Fibroblast of skin of abdomen (primary cell): ENCODE measurements around the gene CNTFR.

Experiments
- DNase-seq: peaks from one replicate; pipeline ENCODE4 v3.0.0-alpha.2; 2013

The CNTFR gene

GRCh38 chr9:34588671-34589635, 571 bp downstream of the CNTFR start:
- no peak for DNase-seq

GRCh38 chr9:34587271-34587670, 2.3 kb downstream of the CNTFR start:
- no peak for DNase-seq

- DNase-seq: no peak
Measured at GRCh38 chr9:34585946-34586669, 3.4 kb downstream of the CNTFR start.

- no peak for DNase-seq
Measured at GRCh38 chr9:34584970-34585369, 4.6 kb downstream of the CNTFR start.

GRCh38 chr9:34582787-34583186, 6.7 kb downstream of the CNTFR start:
- DNase-seq: no peak

- DNase-seq: no peak
Measured at GRCh38 chr9:34581318-34581717, 8.2 kb downstream of the CNTFR start.

GRCh38 chr9:34580358-34580757, 9.2 kb downstream of the CNTFR start:
- no peak for DNase-seq

GRCh38 chr9:34579808-34580163, 9.7 kb downstream of the CNTFR start:
- no peak for DNase-seq

GRCh38 chr9:34579104-34579807, 10.3 kb downstream of the CNTFR start:
- no peak for DNase-seq

- peak; percentile 70 for DNase-seq
Measured at GRCh38 chr9:34578241-34579103, 11.1 kb downstream of the CNTFR start.

- DNase-seq: no peak
Measured at GRCh38 chr9:34577400-34578240, 11.9 kb downstream of the CNTFR start.

GRCh38 chr9:34576597-34577399, 12.7 kb downstream of the CNTFR start:
- no peak for DNase-seq

GRCh38 chr9:34575862-34576596, 13.5 kb downstream of the CNTFR start:
- DNase-seq: no peak

- DNase-seq: no peak
Measured at GRCh38 chr9:34575241-34575640, 14.3 kb downstream of the CNTFR start.

GRCh38 chr9:34574571-34574970, 15.0 kb downstream of the CNTFR start:
- no peak for DNase-seq

GRCh38 chr9:34573599-34574325, 15.8 kb downstream of the CNTFR start:
- DNase-seq: no peak

GRCh38 chr9:34572628-34573027, 16.9 kb downstream of the CNTFR start:
- no peak for DNase-seq

GRCh38 chr9:34572092-34572491, 17.4 kb downstream of the CNTFR start:
- DNase-seq: no peak

GRCh38 chr9:34571481-34571810, 18.1 kb downstream of the CNTFR start:
- peak; percentile 31 for DNase-seq
